Suppressor macrophage (primary cell): Measurements from ENCODE around the gene RGCC.
"Not testable (repeated sequence)": the region's sequence is repeated elsewhere in the genome, so short reads cannot be mapped to it uniquely, and the experiment has no call there.

Experiments
- DNase-seq, 4 experiments: peaks; one replicate each; pipeline ENCODE4 v3.0.0-alpha.2; 2020 to 2022
- total RNA-seq, 17 experiments: gene quantifications; one replicate each; lab custom pipeline; 2026; ENCODE audit warnings: mixed read lengths in 6 of 17, inconsistent platforms in 3 of 17; lab: John Stamatoyannopoulos, UW

The RGCC gene, protein sequence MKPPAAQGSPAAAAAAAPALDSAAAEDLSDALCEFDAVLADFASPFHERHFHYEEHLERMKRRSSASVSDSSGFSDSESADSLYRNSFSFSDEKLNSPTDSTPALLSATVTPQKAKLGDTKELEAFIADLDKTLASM
- 37.3 to 453 (median 283) reads per million in 17 experiments for total RNA-seq

DNA sequence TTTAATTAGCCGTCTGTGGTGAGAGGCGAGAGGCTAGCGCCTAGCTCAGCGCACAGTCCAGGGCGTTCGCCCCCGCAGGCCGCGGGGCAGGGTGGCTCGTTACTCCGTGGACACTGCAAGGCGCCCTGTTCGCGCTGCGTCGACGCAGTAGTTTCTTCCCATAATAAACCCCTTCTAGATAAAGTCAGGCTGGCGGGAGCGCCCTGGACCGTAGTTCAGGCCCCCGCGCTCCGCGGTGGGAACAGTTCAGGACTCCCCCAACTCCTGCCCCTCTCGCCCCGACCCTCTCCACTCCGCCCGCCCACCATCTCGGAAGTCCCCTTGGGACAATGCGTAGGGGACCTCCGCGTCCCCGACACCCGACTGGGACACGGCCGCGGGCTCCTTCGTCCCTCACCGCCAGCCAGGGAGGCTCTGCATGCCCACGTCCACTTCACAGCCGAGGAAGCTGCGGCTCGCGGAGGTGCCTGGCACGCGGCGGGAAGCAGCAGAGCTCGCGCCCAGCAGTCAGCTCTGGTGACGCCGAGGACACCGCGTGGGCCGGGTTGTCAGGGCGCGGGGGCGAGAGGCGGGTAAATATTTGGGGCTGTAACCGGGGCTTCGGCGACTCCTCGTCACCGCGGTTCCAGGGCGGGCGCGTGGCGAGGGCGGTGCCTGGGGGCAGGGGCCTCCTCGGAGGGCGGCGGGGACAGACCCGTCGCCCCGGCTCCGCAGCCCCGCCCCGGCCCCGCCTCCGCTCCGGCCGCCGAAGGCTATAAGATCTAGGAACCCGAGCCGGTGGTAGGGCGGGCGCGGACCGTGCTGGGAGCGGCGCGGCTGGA, at the start of gene RGCC:
RGCC (plus strand) TSS at position 783 of the 821 bp plus-strand sequence. CDS start 158 bp downstream, outside the sequence.
- DNase-seq = peak; percentile 97 to 99 (median 98)

DNA sequence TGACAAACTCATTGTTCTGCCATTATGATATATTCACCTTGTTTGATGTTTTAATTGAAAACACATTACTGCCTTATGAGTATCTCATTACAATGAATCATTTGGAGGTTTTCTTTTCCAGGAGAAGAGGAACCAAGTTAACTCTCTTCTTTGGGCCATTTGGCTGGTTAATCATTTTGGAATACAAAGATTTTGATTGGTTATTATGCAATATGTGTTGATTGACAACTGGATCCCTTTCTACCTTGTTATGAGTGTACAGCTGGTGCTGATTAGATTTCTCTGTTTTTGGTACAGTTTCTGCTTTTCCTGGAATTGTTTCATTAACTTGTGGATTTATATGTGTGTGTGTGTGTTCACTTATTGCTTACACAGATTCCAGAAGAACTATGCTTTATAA, 49.2 kb upstream of the RGCC start:
- DNase-seq = no peak

DNA sequence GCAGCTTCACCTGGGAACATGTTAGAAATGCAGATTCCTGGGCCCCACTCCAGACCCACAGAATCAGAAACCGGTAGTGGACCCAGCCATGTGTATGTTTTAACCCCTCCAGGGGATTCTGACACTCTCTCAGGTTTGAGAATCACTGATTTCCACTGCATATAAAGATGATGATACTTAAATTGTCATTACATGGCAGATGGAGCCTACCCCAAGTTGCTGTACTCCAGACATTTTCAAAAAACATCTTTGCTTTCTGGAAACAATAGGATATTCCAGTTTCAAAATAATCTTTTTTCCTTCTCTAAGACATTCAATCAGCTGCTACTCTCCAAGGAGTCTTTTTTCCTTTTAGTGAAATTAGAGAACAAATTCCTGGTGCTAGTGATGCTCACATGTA, 48.6 kb upstream of the RGCC start:
- DNase-seq = no peak

- DNase-seq = no peak
Measured at GRCh38 chr13:41409611-41410010, 47.7 kb upstream of the RGCC start.

GRCh38 chr13:41411060-41411459, 46.3 kb upstream of the RGCC start:
- no peak for DNase-seq

DNA sequence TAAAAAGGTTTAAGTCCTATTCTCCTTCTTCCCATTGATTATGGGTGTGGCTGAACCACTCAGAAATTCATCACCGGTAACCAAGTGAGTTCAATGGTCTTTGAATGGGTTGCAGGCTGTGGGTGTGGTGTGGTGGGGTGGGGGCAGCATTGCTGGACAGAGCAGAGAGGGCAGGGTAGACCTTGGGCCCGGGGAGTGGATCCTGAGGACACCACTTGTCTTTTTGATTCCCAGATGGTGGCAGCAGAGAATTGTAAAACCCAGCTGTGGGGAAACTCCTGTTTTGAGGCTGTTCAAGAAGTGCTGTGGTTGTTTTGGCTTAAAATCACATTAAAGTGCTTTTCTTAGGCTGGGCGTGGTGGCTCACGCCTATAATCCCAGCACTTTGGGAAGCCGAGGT, 45.8 kb upstream of the RGCC start:
- DNase-seq = peak; percentile 53 to 66 (median 62)

- no peak for DNase-seq
Measured at GRCh38 chr13:41413872-41414271, 43.5 kb upstream of the RGCC start.

- no peak for DNase-seq
Measured at GRCh38 chr13:41416276-41416675, 41.1 kb upstream of the RGCC start.

DNA sequence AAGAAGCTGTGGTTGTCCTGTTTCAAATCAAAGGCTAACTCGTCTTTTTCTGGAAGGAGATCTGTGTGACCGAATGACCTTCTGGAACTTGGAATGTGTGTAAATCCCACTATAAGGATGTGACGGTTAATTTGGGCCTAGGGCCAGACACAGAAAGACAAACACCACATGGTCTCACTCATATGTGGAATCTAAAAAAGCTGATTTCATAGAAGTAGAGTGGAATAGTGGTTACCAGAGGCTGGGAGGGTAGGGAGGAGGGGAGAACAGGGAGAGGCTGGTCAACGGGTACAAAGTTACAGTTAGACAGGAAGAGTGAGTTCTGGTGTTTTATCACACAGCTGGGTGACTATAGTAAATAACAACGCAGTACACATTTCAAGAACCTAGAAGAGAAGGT, 39.3 kb upstream of the RGCC start:
- DNase-seq = no peak

GRCh38 chr13:41418731-41419130, 38.6 kb upstream of the RGCC start:
- DNase-seq = no peak

DNA sequence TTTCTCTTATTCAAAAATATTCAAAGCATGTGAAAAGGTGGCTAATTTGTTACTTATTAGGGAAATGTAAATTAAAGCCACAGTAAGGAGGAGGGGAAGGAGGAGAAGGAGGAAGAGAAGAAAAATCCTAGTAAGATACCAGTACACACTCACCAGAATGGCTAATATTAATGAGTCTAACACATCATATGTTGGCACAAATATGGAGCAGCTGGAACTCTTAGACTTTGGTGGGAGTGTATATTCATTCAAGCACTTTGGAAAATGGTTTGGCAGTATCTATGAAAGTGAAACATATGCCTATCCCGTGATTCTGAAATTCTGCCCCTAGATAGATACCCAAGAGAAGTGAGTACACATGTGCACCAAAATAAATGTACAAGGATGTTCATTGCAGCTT, 38.1 kb upstream of the RGCC start:
- DNase-seq = no peak

DNA sequence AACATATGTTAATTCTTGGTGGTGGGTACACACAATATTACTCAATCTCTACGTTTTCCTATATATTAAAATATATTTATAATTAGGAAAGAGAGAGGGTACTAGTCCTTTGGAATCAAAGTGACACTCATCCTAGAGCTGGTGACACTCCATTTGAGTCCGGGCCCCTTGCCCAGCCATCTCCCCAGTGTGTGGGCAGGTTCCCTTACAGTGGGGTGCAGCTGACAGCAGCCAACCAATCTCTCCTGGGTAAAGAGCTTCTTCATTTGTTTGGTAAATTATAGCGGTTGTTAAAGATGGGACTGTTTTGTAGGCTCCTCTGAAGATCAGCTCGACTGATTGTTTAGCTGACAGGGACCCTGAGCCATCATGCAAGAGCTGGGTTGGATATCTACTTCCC, 37.2 kb upstream of the RGCC start:
- DNase-seq = no peak

- DNase-seq = not testable (repeated sequence)
Measured at GRCh38 chr13:41421330-41421729, 36.0 kb upstream of the RGCC start.

DNA sequence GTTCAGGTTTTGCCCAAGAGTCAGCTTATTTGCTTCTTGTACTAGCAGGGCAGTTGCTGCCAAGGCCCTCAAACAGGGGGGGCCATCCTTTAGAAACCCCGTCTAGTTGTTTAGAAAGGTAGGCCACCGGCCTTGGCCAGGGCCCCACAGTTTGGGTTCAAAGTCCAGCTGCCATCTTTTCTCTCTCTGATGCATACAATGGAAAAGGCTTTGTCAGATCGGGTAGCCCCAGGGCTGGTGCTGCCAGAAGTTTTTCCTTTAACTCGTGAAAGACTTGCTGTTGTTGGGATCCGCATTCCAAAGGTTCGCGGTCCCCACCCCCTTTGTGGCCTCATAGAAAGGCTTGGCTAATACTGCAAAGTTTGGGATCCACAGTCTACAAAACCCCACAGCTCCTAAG, 35.4 kb upstream of the RGCC start:
- DNase-seq = not testable (repeated sequence)

DNA sequence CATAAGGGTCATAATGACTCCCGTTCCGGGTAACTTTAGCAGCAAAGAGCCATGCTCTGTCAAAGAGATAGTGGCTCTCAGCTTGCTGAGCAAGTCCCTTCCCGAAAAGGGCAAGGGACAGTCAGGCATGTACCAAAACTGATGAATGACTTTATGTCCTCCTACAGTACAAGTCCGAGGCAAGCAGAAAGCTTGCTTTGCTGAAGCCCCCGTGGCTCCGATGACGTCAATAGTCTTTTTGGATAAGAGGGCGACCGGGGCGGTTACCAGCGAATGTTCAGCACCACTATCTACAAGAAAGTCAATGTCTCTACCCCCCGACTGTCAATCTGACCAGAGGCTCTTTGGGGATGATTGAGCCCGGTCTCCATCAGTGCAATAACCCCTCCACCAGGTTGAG, 34.1 kb upstream of the RGCC start:
- not testable (repeated sequence) for DNase-seq

DNA sequence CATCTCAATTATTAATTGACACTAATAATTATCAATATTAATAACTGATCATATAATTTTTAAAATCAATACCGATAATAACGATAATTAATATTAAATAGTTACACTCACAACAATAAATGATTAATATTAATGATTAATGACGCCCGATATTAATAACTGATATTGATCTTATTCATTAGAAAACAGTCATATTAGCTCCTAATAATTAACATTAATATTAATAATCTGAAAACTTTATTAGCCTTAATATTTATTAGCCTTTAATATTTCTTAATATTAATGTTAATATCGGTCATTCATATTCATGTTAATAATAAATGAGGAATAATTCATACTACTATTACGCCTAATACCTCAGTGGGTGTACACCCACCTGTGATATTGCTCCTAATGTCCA, 32.7 kb upstream of the RGCC start:
- DNase-seq = not testable (repeated sequence)

DNA sequence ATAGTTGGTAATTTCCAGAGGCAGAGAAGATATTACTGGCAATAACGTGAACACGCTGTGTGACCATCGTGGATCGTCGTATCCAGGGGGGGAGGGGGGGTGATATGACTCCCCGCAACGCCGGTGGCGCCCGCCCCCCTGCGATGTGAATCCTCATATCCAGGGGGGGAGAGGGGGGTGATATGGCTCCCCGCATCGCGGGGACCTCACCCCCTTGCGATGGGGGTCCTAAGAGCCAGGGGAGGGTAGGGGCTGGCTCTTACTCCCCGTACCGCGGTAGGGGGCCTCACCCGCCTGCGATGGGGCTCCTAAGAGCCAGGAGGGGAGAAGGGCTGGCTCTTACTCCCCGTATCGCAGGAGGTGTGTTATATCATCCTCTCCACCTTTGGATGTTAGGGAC, 31.3 kb upstream of the RGCC start:
- no peak for DNase-seq

GRCh38 chr13:41427666-41428065, 29.7 kb upstream of the RGCC start:
- no peak for DNase-seq

DNA sequence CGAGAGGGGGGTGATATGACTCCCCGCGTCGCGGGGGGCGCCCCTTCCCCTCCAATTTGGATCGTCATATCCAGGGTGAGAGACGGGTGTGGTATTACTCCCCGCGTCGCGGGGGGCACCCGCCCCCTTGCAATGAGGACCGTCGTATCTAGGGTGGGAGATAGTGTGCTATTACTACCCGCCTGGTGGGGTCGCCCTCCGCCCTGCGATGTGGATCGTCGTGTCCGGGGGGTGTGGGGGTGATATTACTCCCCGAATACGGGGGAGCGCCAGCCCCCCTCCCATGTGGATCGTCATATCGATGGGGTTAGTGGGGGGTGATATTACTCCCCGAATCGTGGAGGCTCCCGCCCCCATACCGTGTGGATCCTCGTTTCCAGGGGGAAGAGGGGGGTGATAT, 29.2 kb upstream of the RGCC start:
- DNase-seq = peak in 1 of 4 experiments; percentile 20

- DNase-seq = not testable (repeated sequence)
Measured at GRCh38 chr13:41434030-41434429, 23.3 kb upstream of the RGCC start.

GRCh38 chr13:41434831-41435520, 22.4 kb upstream of the RGCC start:
- peak in 3 of 4 experiments; percentile 29 to 64 (median 54) for DNase-seq

GRCh38 chr13:41443969-41444368, 13.4 kb upstream of the RGCC start:
- no peak for DNase-seq

DNA sequence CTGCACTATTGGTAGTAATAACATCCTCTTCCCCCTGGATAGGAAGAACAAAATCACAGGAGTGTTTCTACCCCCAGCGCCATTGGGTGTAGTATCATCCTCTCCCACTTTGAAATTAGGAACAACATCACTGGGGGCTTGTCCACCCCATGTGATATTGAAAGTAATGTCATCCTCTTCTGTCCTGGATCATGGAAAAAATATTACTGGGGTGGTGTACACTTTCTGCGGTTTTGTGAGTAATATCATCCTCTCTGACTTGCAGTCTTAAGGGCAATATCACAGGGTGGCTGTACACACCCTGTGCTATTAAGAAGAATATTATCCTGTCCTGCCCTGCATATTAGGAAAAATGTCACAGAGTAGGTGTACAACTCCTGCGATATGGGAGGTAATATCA, 4.9 kb upstream of the RGCC start:
- no peak for DNase-seq

GRCh38 chr13:41453620-41454019, 3.7 kb upstream of the RGCC start:
- no peak for DNase-seq
